Measurements from ENCODE around the gene ADAM10.

GRCh38 chr15:58622877-58623276 lies 126.6 kb downstream of the ADAM10 start:
- no peak for TF ChIP-seq CTCF (IDR thresholded peaks at IDR 0.05; ENCODE audit: control extremely low read depth in 1 of 3, insufficient read depth in 1 of 3, low read depth in 1 of 3, low read length in 3 of 3)
- no peak for TF ChIP-seq SP1 (IDR thresholded peaks at IDR 0.05; ENCODE audit: low read depth, low read length)
- no peak for TF ChIP-seq POLR2AphosphoS5 (IDR thresholded peaks at IDR 0.05; ENCODE audit: low read depth, low read length)
- no peak for TF ChIP-seq SIX5 (IDR thresholded peaks at IDR 0.05; ENCODE audit: low read depth, low read length)
- TF ChIP-seq TAF1 (IDR thresholded peaks at IDR 0.05; ENCODE audit: low read depth, low read length), result no peak
- no peak for TF ChIP-seq POLR2A (IDR thresholded peaks at IDR 0.05; ENCODE audit: control extremely low read depth in 1 of 2, low read depth in 2 of 2, low read length in 2 of 2)
- no peak for TF ChIP-seq EZH2 (IDR thresholded peaks at IDR 0.05; ENCODE audit: low read depth, low read length, severe bottlenecking)
- no peak for TF ChIP-seq SRF (IDR thresholded peaks at IDR 0.05; ENCODE audit: low read depth, low read length)
- TF ChIP-seq ATF3 (IDR thresholded peaks at IDR 0.05; ENCODE audit: insufficient read depth, low read depth, low read length), result no peak
- no peak for TF ChIP-seq SIN3A (conservative IDR thresholded peaks at IDR 0.05 in 1 of 2, IDR thresholded peaks at IDR 0.05 in 1 of 2; ENCODE audit: low read depth in 1 of 2, low read length in 2 of 2)
- no peak for TF ChIP-seq CEBPB (IDR thresholded peaks at IDR 0.05; ENCODE audit: low read depth, low read length)
- TF ChIP-seq RFX5 (IDR thresholded peaks at IDR 0.05; ENCODE audit: borderline replicate concordance, low read depth, low read length), result no peak
- no peak for TF ChIP-seq FOSL1 (IDR thresholded peaks at IDR 0.05; ENCODE audit: insufficient read depth, low read depth, low read length)

All from H1 (cell line).